GM19240 (cell line): Measurements from ENCODE around the gene DAND5.

Experiments
- DNase-seq: peaks from one replicate; pipeline ENCODE4 v3.0.0; 2011; ENCODE audit warnings: low spot score; ENCODE audit not compliant: insufficient read length

DAND5 gene

GRCh38 chr19:13008926-13009787 lies 39.8 kb downstream of the DAND5 start:
- DNase-seq, result no peak

- no peak for DNase-seq
Measured at GRCh38 chr19:13010038-13010991, 40.9 kb downstream of the DAND5 start.

- DNase-seq, result no peak
Measured at GRCh38 chr19:13010992-13011652, 41.7 kb downstream of the DAND5 start.

GRCh38 chr19:13011653-13012389 lies 42.4 kb downstream of the DAND5 start:
- DNase-seq, result no peak

- DNase-seq, result no peak
Measured at GRCh38 chr19:13012390-13012689, 43.0 kb downstream of the DAND5 start.

- DNase-seq, result peak; percentile 56
Measured at GRCh38 chr19:13012690-13013608, 43.6 kb downstream of the DAND5 start.

GRCh38 chr19:13013649-13014048 lies 44.3 kb downstream of the DAND5 start:
- DNase-seq, result no peak

GRCh38 chr19:13014101-13014920 lies 44.9 kb downstream of the DAND5 start:
- DNase-seq, result no peak

- DNase-seq, result no peak
Measured at GRCh38 chr19:13014921-13015280, 45.5 kb downstream of the DAND5 start.

- no peak for DNase-seq
Measured at GRCh38 chr19:13015361-13016223, 46.2 kb downstream of the DAND5 start.

- no peak for DNase-seq
Measured at GRCh38 chr19:13016245-13016627, 46.9 kb downstream of the DAND5 start.

- no peak for DNase-seq
Measured at GRCh38 chr19:13016628-13017305, 47.4 kb downstream of the DAND5 start.

- no peak for DNase-seq
Measured at GRCh38 chr19:13017306-13018034, 48.1 kb downstream of the DAND5 start.

- DNase-seq, result no peak
Measured at GRCh38 chr19:13018035-13018914, 48.9 kb downstream of the DAND5 start.

- no peak for DNase-seq
Measured at GRCh38 chr19:13019332-13019731, 50.0 kb downstream of the DAND5 start.

GRCh38 chr19:13020002-13020414 lies 50.6 kb downstream of the DAND5 start:
- DNase-seq, result no peak
